B cell (primary cell): ENCODE measurements around the gene CDKAL1. TPM values are rescaled to one million over a fixed set of nuclear protein-coding genes. Genes with fewer than 3 reads are reported as not detected.
A peak's percentile ranks its signal among the peaks of the same experiment; 100 is the strongest.

Experiments used
- ATAC-seq: fragments of 200-7000 bp; cut with Tn5 transposase; one replicate; pipeline ENCODE4 v1.10.0; 2021; ENCODE audit warnings: low read depth, mild to moderate bottlenecking, moderate number of reproducible peaks, moderate library complexity
- CTCF ChIA-PET: fragments of 350-600 bp; sonication (Branson Sonifier 250); formaldehyde crosslinking; loops from one replicate; lab custom pipeline; 2021; ENCODE audit warnings: antibody characterized with exemption, inconsistent platforms; lab: Charles Lee
- POLR2A ChIA-PET: fragments of 350-600 bp; sonication (Branson Sonifier 250); formaldehyde crosslinking; loops from one replicate; lab custom pipeline; 2021; ENCODE audit warnings: antibody characterized with exemption; lab: Charles Lee
- DNase-seq: peaks from one replicate; pipeline ENCODE4 v3.0.0; 2013
- H2AFZ ChIP-seq: 2 replicates; pipeline ENCODE4 v1.6.1; 2012; ENCODE audit warnings: mild to moderate bottlenecking, low read depth, low read length; ENCODE audit not compliant: insufficient read depth, poor library complexity, severe bottlenecking
- H3K27ac ChIP-seq, 2 donors: 1 replicate in 1 of 2; 2 replicates in 1 of 2; pipeline ENCODE4 v1.5.1; 2012 to 2013; ENCODE audit warnings: low read length in 2 of 2, mild to moderate bottlenecking in 2 of 2, moderate library complexity in 1 of 2
- H3K27me3 ChIP-seq, 4 experiments: fragments of 200-600 bp in 1 of 4; sonication (generic) in 1 of 4; replicated peaks in 1 of 4; 1 replicate in 2 of 4; 2 replicates in 2 of 4; pipeline versions ENCODE4 v1.6.1 to v1.7.0; 2013 to 2016; ENCODE audit warnings: low read length in 3 of 4, mild to moderate bottlenecking in 2 of 4, mixed read lengths in 1 of 4, moderate library complexity in 1 of 4; ENCODE audit not compliant: insufficient read depth in 4 of 4, control insufficient read depth in 3 of 4; ENCODE audit errors: control extremely low read depth in 1 of 4
- H3K36me3 ChIP-seq, 2 experiments: replicated peaks in 1 of 2; 1 replicate in 1 of 2; 2 replicates in 1 of 2; pipeline versions ENCODE4 v1.6.1 to v1.7.1; 2013; ENCODE audit warnings: low read length in 1 of 2; ENCODE audit not compliant: insufficient read depth in 2 of 2, control insufficient read depth in 1 of 2; ENCODE audit errors: control extremely low read depth in 1 of 2, extremely low read depth in 1 of 2
- H3K4me1 ChIP-seq, 2 donors: fragments of 200-600 bp in 1 of 2; sonication (generic) in 1 of 2; 1 replicate in 1 of 2; 2 replicates in 1 of 2; pipeline versions ENCODE4 v1.5.1 to v1.6.1; 2013 to 2017; ENCODE audit warnings: low read length in 2 of 2; ENCODE audit not compliant: control insufficient read depth in 2 of 2, insufficient read depth in 2 of 2
- H3K4me2 ChIP-seq: replicated peaks from 2 replicates; pipeline ENCODE3; 2012; ENCODE audit warnings: mild to moderate bottlenecking, low read depth, low read length; ENCODE audit not compliant: poor library complexity, severe bottlenecking
- H3K4me3 ChIP-seq, 5 experiments: fragments of 200-600 bp in 1 of 5; sonication (generic) in 1 of 5; 1 replicate in 3 of 5; 2 replicates in 2 of 5; pipeline versions ENCODE4 v1.5.1 to v1.7.0; 2011 to 2016; ENCODE audit warnings: low read length in 4 of 5, mild to moderate bottlenecking in 4 of 5, low read depth in 2 of 5, control low read depth in 1 of 5, moderate library complexity in 1 of 5; ENCODE audit not compliant: insufficient read depth in 1 of 5; ENCODE audit errors: control extremely low read depth in 1 of 5, extremely low read depth in 1 of 5
- H3K79me2 ChIP-seq: fragments of 200-600 bp; sonication (generic); one replicate; pipeline ENCODE4 v1.6.0; 2016; ENCODE audit warnings: low read length; ENCODE audit not compliant: control insufficient read depth, insufficient read depth
- H3K9ac ChIP-seq: fragments of 200-600 bp; sonication (generic); 2 replicates; pipeline ENCODE4 v1.6.1; 2017; ENCODE audit warnings: mild to moderate bottlenecking, low read length, moderate library complexity
- H3K9me3 ChIP-seq, 3 donors: one replicate each; pipeline versions ENCODE4 v1.6.1 to v1.7.1; 2013; ENCODE audit warnings: low read length in 2 of 3; ENCODE audit not compliant: control insufficient read depth in 2 of 3, insufficient read depth in 1 of 3; ENCODE audit errors: control extremely low read depth in 1 of 3
- H4K20me1 ChIP-seq: 2 replicates; pipeline ENCODE4 v1.6.0; 2012; ENCODE audit warnings: mild to moderate bottlenecking, low read length; ENCODE audit not compliant: insufficient read depth, control insufficient read depth, poor library complexity, severe bottlenecking
- H3K27ac Mint-ChIP-seq: one replicate; pipeline ENCODE4 v1.8.0; 2021; ENCODE audit warnings: mixed read lengths
- H3K27me3 Mint-ChIP-seq: one replicate; pipeline ENCODE4 v1.8.0; 2021; ENCODE audit warnings: mixed read lengths
- H3K4me1 Mint-ChIP-seq: one replicate; pipeline ENCODE4 v1.8.0; 2021; ENCODE audit warnings: mixed read lengths
- H3K4me3 Mint-ChIP-seq: one replicate; pipeline ENCODE4 v1.8.0; 2021; ENCODE audit warnings: mixed read lengths
- H3K9me3 Mint-ChIP-seq: one replicate; pipeline ENCODE4 v1.8.0; 2022; ENCODE audit warnings: mixed read lengths; ENCODE audit not compliant: insufficient read depth
- CTCF ChIP-seq: fragments of 200-600 bp; IDR thresholded peaks from one replicate; pipeline ENCODE4 v1.8.0; 2022; ENCODE audit warnings: antibody characterized with exemption, mild to moderate bottlenecking
- EZH2 ChIP-seq: IDR thresholded peaks from 2 replicates; pipeline ENCODE4 v1.6.1; 2012; ENCODE audit warnings: borderline replicate concordance, low read depth, mild to moderate bottlenecking, moderate library complexity, low read length; ENCODE audit not compliant: insufficient read depth, poor library complexity, severe bottlenecking
- whole genome bisulfite sequencing: methylation state at CpG from one replicate; pipeline ENCODE4 v1.1.5; 2013; ENCODE audit warnings: missing lambda C conversion rate; ENCODE audit not compliant: insufficient coverage; 5-methylcytosine and 5-hydroxymethylcytosine counted together
- intact Hi-C: fragments of 100-400 bp; cut with micrococcal nuclease; formaldehyde crosslinking; loops from one replicate; pipeline ENCODE4 v1.10.0; 2022
- polyA plus RNA-seq: library from polyadenylated mRNA; depleted of rRNA; stranded (reverse); fragments of >200 nt; gene quantifications from 2 replicates; pipeline ENCODE4 v1.2.3, GENCODE V29; 2012
- total RNA-seq, 2 donors: library from RNA; stranded (reverse); fragments of 120-200 nt in 1 of 2; gene quantifications; 1 replicate in 1 of 2; 2 replicates in 1 of 2; pipeline versions ENCODE4 v1.2.3 to v1.2.4, GENCODE V29; 2013 to 2022

Gene CDKAL1
- total and polyA plus RNA-seq, 2 donors (not counting 1 experiment from before 2014, with no cell fraction given): 6.1 to 33.3 TPM

GRCh38 chr6:21100991-21101390, 566.7 kb downstream of the CDKAL1 start:
- WGBS: 100% methylated on average over 2 of the region's 4 CpGs
- Histone ChIP-seq H3K4me3 (no peak overlapping the region), H3K4me2 (peak overlapping the region; percentile 55), H3K36me3 (no peaks in the 10 kb centered on the region), H3K27ac (no peak overlapping the region), H3K9ac (no peak overlapping the region), H4K20me1 (no peaks in the 10 kb centered on the region), H3K27me3 (no peaks in the 10 kb centered on the region), H2AFZ (no peak overlapping the region), H3K9me3 (no peaks in the 10 kb centered on the region), H3K4me1 (peaks cover 46 to 48% of the 10 kb centered on the region in 2 donors), H3K79me2 (no peaks in the 10 kb centered on the region)
- Mint-ChIP-seq H3K27me3 (no peaks in the 10 kb centered on the region), H3K4me1 (peaks cover 48% of the 10 kb centered on the region), H3K9me3 (no peaks in the 10 kb centered on the region), H3K4me3 (no peak overlapping the region), H3K27ac (no peak overlapping the region)
- intact Hi-C loops: no loop called here
- POLR2A ChIA-PET: no interaction called here
- ATAC-seq (no peak), DNase-seq (no peak)
- no peak for TF ChIP-seq CTCF
- TF ChIP-seq EZH2: no peak
- CTCF ChIA-PET: no interaction called here

GRCh38 chr6:21101694-21102093, 567.4 kb downstream of the CDKAL1 start:
- Histone ChIP-seq H3K4me2 (no peak overlapping the region), H3K79me2 (no peaks in the 10 kb centered on the region), H3K9me3 (no peaks in the 10 kb centered on the region), H3K36me3 (no peaks in the 10 kb centered on the region), H3K4me3 (no peak overlapping the region), H4K20me1 (no peaks in the 10 kb centered on the region), H3K4me1 (peaks cover 46 to 48% of the 10 kb centered on the region in 2 donors), H3K9ac (no peak overlapping the region), H3K27me3 (no peaks in the 10 kb centered on the region), H2AFZ (no peak overlapping the region), H3K27ac (no peak overlapping the region)
- no peaks in the 10 kb centered on the region for H3K27me3 Mint-ChIP-seq
- TF ChIP-seq CTCF (no peak), EZH2 (no peak)
- H3K4me3 Mint-ChIP-seq: no peak overlapping the region
- intact Hi-C loops: no loop called here
- H3K27ac Mint-ChIP-seq: no peak overlapping the region
- no peaks in the 10 kb centered on the region for H3K9me3 Mint-ChIP-seq
- ATAC-seq: no peak
- 100% methylated on average over 1 of the region's 1 CpG for WGBS
- ChIA-PET POLR2A (no interaction called here), CTCF (no interaction called here)
- H3K4me1 Mint-ChIP-seq: peaks cover 46% of the 10 kb centered on the region
- no peak for DNase-seq
